ENCODE data around the gene GPC3.

Gene GPC3

GRCh38 chrX:133979641-133980230 lies 5.7 kb downstream of the GPC3 start:
- H3K9me2 ChIP-seq (ENCODE audit: low read depth, low read length), result no peaks in the 10 kb centered on the region
- H3K36me3 ChIP-seq (ENCODE audit: insufficient read depth, low read length), result no peaks in the 10 kb centered on the region
- no peak overlapping the region for H3K27ac ChIP-seq (ENCODE audit: low read depth, low read length, poor library complexity, severe bottlenecking)
- H4K20me1 ChIP-seq (ENCODE audit: insufficient read depth, low read length), result no peaks in the 10 kb centered on the region
- no peak overlapping the region for H2AFZ ChIP-seq (ENCODE audit: low read length)
- H3K79me2 ChIP-seq (ENCODE audit: insufficient read depth, low read length), result no peaks in the 10 kb centered on the region
- no peaks in the 10 kb centered on the region for H3K9me3 ChIP-seq (ENCODE audit: low read length)
- TF ChIP-seq CTCF (IDR thresholded peaks at IDR 0.05; ENCODE audit: low read length), result no peak
- no peak for TF ChIP-seq EZH2 (IDR thresholded peaks at IDR 0.05; ENCODE audit: borderline replicate concordance, low read length)
- no peak overlapping the region for H3K4me2 ChIP-seq (ENCODE audit: low read length)
- no peak overlapping the region for H3K9ac ChIP-seq (ENCODE audit: low read length)
- no peaks in the 10 kb centered on the region for H3K4me1 ChIP-seq (ENCODE audit: insufficient read depth, low read length, severe bottlenecking)
- no peak overlapping the region for H3K4me3 ChIP-seq (ENCODE audit: low read depth, low read length, poor library complexity, severe bottlenecking)
- H3K27me3 ChIP-seq (ENCODE audit: insufficient read depth, low read length), result no peaks in the 10 kb centered on the region
- no peaks in the 10 kb centered on the region for H3F3A ChIP-seq (ENCODE audit: insufficient read depth, low read length)

- no peaks in the 10 kb centered on the region for H4K20me1 ChIP-seq (ENCODE audit: insufficient read depth, low read length)
- no peaks in the 10 kb centered on the region for H3F3A ChIP-seq (ENCODE audit: insufficient read depth, low read length)
- no peak overlapping the region for H3K27ac ChIP-seq (ENCODE audit: low read depth, low read length, poor library complexity, severe bottlenecking)
- no peaks in the 10 kb centered on the region for H3K9me2 ChIP-seq (ENCODE audit: low read depth, low read length)
- no peak overlapping the region for H3K4me3 ChIP-seq (ENCODE audit: low read depth, low read length, poor library complexity, severe bottlenecking)
- H2AFZ ChIP-seq (ENCODE audit: low read length), result no peak overlapping the region
- H3K79me2 ChIP-seq (ENCODE audit: insufficient read depth, low read length), result no peaks in the 10 kb centered on the region
- H3K4me2 ChIP-seq (ENCODE audit: low read length), result no peak overlapping the region
- no peaks in the 10 kb centered on the region for H3K4me1 ChIP-seq (ENCODE audit: insufficient read depth, low read length, severe bottlenecking)
- H3K9ac ChIP-seq (ENCODE audit: low read length), result no peak overlapping the region
- H3K9me3 ChIP-seq (ENCODE audit: low read length), result no peaks in the 10 kb centered on the region
- no peaks in the 10 kb centered on the region for H3K27me3 ChIP-seq (ENCODE audit: insufficient read depth, low read length)
- no peaks in the 10 kb centered on the region for H3K36me3 ChIP-seq (ENCODE audit: insufficient read depth, low read length)
- TF ChIP-seq EZH2 (IDR thresholded peaks at IDR 0.05; ENCODE audit: borderline replicate concordance, low read length) (no peak), CTCF (IDR thresholded peaks at IDR 0.05; ENCODE audit: low read length) (no peak)
Observed at GRCh38 chrX:133973704-133974103, 11.7 kb downstream of the GPC3 start.

- Histone ChIP-seq H3K36me3 (ENCODE audit: insufficient read depth, low read length) (no peaks in the 10 kb centered on the region), H3K9me2 (ENCODE audit: low read depth, low read length) (no peaks in the 10 kb centered on the region), H3K27ac (ENCODE audit: low read depth, low read length, poor library complexity, severe bottlenecking) (no peak overlapping the region), H3K9me3 (ENCODE audit: low read length) (no peaks in the 10 kb centered on the region), H4K20me1 (ENCODE audit: insufficient read depth, low read length) (no peaks in the 10 kb centered on the region), H3K4me3 (ENCODE audit: low read depth, low read length, poor library complexity, severe bottlenecking) (no peak overlapping the region), H3K27me3 (ENCODE audit: insufficient read depth, low read length) (no peaks in the 10 kb centered on the region), H3K9ac (ENCODE audit: low read length) (no peak overlapping the region), H3K4me1 (ENCODE audit: insufficient read depth, low read length, severe bottlenecking) (no peaks in the 10 kb centered on the region), H3K4me2 (ENCODE audit: low read length) (no peak overlapping the region), H3K79me2 (ENCODE audit: insufficient read depth, low read length) (no peaks in the 10 kb centered on the region), H2AFZ (ENCODE audit: low read length) (no peak overlapping the region), H3F3A (ENCODE audit: insufficient read depth, low read length) (no peaks in the 10 kb centered on the region)
- TF ChIP-seq CTCF (IDR thresholded peaks at IDR 0.05; ENCODE audit: low read length), result no peak
- no peak for TF ChIP-seq EZH2 (IDR thresholded peaks at IDR 0.05; ENCODE audit: borderline replicate concordance, low read length)
Observed at GRCh38 chrX:133972916-133973315, 12.5 kb downstream of the GPC3 start.
